Amygdala (tissue), 56 donors: ENCODE measurements around the gene LMTK3.

Experiments
- DNase-seq, 56 donors: peaks; one replicate each; lab custom pipeline; 2025; lab: John Stamatoyannopoulos, UW

The LMTK3 gene, protein sequence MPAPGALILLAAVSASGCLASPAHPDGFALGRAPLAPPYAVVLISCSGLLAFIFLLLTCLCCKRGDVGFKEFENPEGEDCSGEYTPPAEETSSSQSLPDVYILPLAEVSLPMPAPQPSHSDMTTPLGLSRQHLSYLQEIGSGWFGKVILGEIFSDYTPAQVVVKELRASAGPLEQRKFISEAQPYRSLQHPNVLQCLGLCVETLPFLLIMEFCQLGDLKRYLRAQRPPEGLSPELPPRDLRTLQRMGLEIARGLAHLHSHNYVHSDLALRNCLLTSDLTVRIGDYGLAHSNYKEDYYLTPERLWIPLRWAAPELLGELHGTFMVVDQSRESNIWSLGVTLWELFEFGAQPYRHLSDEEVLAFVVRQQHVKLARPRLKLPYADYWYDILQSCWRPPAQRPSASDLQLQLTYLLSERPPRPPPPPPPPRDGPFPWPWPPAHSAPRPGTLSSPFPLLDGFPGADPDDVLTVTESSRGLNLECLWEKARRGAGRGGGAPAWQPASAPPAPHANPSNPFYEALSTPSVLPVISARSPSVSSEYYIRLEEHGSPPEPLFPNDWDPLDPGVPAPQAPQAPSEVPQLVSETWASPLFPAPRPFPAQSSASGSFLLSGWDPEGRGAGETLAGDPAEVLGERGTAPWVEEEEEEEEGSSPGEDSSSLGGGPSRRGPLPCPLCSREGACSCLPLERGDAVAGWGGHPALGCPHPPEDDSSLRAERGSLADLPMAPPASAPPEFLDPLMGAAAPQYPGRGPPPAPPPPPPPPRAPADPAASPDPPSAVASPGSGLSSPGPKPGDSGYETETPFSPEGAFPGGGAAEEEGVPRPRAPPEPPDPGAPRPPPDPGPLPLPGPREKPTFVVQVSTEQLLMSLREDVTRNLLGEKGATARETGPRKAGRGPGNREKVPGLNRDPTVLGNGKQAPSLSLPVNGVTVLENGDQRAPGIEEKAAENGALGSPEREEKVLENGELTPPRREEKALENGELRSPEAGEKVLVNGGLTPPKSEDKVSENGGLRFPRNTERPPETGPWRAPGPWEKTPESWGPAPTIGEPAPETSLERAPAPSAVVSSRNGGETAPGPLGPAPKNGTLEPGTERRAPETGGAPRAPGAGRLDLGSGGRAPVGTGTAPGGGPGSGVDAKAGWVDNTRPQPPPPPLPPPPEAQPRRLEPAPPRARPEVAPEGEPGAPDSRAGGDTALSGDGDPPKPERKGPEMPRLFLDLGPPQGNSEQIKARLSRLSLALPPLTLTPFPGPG (N-terminal part only)

DNA sequence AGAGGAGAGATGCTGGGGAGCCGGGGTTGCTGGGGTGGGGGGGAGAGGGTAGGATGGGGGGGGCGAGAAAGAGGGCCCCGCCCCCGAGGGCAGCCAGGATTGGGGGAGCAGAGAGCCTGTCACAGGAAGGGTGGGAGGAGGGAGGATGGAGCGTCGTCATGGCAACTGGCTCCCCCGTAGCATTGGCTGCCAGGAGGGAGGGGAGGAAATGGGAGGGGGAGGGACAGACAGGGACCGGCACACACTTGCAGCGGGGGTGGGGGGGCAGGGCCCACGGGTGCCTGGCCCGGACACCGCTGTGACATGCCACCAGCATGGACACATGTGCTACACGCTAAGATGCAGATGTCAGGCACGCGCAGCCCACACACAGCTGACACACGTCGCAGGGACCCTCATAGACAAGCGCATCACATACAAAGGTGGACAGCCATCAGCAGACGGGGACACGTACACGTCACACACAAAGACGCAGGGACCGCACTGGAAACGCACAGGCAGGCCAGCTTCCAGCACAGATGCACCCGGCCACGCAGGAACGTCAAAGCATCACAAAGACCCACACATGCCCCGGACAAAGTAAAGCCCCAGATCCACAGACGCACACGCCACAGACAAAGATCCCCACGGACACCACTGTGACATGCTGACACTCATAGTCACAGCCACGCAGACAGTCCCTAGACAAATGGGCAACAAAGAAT lies at the start of gene LMTK3:
Gene LMTK3, minus strand, starts transcription at position 36 of the 704 bp plus-strand sequence. CDS start 259 bp downstream, outside the sequence.
- DNase-seq, result peak in 55 of 56 donors; percentile 23 to 94 (median 84)

- no peak for DNase-seq
Observed at GRCh38 chr19:48561412-48561811, 49.8 kb upstream of the LMTK3 start.

DNA sequence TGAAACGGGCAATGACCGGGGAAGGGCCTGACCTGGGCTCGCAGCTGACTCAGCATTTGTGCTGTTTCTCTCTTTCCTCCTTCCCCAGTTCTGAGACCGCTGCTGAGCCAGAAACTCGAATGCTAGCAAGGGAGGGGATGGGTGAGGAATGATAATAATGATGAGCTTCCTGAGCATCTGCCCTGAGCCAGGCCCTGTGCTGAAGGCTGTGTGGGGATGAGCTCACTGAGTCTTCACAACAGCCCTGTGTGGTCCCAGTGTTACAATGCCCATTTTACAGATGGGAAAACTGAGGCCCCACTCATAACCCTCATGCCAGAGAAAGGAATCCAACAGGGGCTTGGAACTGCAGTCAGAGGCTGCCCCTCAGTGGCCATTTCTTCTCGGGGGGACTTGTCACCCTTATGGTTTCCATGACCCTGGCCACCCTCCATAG lies 48.5 kb upstream of the LMTK3 start:
- no peak for DNase-seq

DNA sequence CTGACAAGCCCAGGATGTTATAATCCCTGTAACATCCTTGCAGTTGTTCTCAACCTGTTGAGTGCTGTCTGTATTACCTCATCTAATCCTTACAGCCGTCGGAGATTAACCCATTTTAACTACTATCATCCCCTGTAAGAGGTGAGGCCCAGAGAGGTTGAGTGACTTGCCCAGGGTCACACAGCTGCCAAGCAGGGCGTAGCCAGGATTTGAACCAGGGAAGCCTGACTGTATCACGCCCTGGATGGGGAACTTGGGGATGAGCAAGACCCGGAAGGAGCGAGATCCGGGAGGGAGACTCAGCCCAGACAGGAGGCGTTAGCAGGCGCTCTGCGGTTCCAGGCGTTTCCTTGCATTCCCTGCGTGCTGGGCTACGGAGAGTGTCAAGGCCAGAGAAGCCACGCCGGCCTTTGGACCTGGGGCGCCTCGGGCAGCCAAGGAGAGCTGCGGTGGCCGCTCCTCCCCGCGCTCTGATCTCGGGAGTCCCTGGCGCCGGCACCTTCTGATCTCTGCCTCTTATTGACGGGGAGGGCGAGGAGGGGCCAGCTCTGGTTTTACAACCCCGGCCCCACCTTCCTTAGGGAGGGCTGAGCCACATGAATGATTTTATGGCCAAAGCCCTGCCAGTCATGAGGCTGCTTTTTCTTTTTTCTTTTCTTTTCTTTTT lies 46.5 kb upstream of the LMTK3 start:
- no peak for DNase-seq

DNA sequence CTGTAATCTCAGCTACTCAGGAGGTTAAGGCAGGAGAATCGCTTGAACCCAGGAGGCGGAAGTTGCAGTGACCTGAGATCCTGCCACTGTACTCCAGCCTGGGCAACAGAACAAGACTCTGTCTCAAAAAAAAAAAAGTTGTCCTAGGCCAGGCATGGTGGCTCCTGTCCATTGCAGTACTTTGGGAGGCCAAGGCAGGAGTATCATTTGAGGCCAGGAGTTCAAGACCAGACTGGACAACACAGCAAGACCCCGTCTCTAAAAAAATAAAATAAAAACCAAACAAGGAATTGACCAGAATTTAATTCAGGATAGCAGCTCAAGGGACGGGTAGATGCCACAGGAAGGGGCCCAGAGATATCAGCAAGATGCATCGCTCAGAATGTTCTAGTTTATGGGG lies 45.2 kb upstream of the LMTK3 start:
- no peak for DNase-seq

- no peak for DNase-seq
Observed at GRCh38 chr19:48556163-48556562, 44.5 kb upstream of the LMTK3 start.

DNA sequence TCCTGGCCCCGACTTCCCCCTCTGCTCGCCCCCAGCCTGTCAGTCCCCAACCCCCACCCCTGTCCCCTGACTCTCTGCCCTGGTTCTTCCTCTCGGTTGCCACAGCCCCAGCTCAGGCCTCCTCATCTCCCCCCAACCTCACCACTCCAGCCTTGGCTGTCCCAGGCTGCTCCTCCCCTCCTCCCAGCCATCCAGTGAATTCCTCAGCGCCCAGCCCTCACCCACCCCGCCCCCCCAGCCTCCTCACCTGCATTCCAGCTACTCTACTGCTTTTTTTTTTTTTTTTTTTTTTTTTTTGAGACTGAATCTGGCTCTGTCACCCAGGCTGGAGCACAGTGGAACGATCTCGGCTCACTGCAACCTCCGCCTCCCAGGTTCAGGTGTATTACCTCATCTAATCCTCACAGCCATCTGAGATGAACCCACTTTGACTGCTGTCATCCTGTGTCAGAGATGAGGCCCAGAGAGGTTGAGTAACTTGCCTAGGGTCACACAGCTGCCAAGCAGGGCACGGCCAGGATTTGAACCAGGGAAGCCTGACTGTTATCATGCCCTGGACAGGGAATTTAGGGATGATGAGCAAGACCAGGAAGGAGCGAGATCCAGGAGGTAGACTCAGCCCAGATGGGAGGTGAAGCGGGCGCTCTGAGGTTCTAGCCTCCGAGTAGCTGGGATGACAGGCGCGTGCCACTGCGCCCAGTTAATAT lies 42.9 kb upstream of the LMTK3 start:
- no peak for DNase-seq

GRCh38 chr19:48553676-48554384 lies 42.2 kb upstream of the LMTK3 start:
- no peak for DNase-seq

DNA sequence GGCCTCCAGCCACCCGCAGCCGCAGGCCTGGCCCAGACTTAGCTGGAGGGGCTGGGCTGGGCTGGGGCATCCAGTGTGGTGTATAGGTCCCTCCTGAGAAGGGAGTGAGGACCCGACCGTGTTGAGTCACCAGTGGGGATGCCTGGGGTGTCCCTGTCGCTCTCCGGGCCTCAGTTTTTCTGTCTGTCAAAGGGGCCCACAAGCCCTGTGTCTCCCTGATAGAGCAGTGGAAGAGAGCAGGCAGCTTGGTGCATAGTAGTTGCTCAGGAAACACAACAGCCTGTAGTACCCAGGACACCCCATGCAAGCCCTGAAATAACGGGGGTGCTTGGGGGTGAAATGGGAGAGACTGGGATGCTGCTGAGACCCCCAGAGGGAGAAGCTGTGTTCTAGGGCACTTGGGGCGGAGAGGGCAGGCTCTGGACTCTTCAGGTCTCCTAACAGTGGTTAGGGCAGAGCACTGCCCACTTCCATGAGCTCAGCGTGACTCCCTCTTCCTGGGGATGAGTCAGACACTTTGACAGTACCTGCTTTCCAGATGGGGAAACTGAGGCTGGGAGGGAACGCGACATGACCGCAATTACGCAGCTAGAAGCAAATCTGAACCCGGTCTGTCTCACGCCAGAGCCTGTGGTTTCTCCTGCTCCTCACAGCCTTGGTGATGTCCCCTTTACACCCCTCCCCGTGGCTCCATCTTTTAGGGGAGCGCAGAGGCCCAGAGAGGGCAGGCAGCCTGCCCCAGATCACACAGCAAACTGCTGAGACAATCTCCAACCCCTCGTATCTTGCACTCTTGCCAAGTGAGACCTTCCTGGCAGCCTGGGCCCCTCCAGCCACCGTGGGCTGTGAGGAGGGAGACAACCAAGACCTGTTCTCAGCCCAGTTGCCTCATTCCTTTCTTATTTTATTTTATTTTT lies 41.0 kb upstream of the LMTK3 start:
- DNase-seq, result no peak

- no peak for DNase-seq
Observed at GRCh38 chr19:48551437-48552302, 40.0 kb upstream of the LMTK3 start, which contains the start of gene SULT2B1. Gene SULT2B1 (plus strand): TSS chr19:48552172. CDS start chr19:48552253, 81 bp downstream.

DNA sequence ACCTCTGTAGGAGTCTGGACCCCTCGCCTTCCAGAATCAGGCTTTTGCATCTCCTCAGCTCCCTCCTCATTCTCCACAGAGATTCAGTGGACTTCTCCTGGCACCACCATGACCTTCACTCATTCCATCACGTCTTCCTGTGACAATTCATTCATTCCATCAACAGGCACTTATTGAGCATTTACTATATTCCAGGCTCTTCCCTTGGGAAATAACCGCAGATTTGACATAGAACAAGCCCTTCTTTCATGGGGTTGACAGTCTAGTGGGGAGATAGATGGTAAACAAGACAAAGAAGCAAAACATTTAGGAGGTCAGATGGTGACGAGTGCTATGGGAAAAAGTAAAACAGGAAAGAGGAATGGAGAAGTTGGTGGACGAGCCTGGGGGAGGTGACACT lies 37.7 kb upstream of the LMTK3 start:
- DNase-seq, result no peak

DNA sequence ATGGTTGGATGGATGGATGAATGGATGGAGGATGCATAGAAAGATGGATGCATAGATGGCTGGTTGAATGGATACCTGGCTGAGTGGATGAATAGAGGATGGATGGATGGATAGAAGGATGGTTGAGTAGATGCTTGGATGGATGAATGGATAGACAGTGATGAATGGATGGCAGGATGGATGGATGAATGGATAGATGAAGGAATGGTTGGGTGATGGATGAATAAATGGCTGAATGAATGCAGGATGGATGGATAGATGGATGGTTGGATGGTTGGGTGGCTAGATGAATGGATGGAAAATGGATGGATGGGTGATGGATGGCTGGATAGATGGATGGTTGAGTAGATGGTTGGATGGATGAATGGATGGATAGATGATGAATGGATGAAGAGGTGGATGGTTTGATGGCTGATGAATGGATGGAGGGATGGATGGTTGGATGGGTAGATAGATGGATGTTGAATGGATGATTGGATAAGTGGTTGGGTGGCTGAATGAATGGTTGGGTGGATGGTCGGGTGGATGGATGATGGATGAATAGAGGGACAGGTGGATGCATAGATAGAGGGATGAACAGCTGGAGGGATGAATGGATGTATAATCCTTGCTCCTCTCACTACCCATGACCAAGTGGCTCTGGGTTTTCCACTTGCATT lies 36.7 kb upstream of the LMTK3 start:
- no peak for DNase-seq

DNA sequence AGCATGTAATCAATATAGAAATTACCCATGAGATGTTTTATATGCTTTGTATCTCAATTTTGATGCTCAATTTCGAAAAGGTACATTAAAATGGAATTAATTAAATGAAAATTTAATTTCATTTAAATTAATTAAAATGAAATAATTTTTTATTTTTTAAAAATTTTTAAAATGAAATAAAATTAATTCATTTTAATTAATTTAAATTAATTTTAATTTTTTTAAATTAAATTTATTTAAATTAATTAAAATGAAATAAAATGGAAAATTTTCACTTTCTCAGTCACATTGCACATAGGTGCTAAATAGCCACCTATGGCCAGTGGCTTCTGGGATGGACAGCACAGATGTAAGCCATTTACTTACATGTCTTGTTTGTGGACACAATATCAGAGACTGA lies 36.1 kb upstream of the LMTK3 start:
- no peak for DNase-seq

GRCh38 chr19:48544856-48545750 lies 33.5 kb upstream of the LMTK3 start:
- DNase-seq, result no peak
